ENCODE measurements around the gene DNAH12.

Gene DNAH12, protein sequence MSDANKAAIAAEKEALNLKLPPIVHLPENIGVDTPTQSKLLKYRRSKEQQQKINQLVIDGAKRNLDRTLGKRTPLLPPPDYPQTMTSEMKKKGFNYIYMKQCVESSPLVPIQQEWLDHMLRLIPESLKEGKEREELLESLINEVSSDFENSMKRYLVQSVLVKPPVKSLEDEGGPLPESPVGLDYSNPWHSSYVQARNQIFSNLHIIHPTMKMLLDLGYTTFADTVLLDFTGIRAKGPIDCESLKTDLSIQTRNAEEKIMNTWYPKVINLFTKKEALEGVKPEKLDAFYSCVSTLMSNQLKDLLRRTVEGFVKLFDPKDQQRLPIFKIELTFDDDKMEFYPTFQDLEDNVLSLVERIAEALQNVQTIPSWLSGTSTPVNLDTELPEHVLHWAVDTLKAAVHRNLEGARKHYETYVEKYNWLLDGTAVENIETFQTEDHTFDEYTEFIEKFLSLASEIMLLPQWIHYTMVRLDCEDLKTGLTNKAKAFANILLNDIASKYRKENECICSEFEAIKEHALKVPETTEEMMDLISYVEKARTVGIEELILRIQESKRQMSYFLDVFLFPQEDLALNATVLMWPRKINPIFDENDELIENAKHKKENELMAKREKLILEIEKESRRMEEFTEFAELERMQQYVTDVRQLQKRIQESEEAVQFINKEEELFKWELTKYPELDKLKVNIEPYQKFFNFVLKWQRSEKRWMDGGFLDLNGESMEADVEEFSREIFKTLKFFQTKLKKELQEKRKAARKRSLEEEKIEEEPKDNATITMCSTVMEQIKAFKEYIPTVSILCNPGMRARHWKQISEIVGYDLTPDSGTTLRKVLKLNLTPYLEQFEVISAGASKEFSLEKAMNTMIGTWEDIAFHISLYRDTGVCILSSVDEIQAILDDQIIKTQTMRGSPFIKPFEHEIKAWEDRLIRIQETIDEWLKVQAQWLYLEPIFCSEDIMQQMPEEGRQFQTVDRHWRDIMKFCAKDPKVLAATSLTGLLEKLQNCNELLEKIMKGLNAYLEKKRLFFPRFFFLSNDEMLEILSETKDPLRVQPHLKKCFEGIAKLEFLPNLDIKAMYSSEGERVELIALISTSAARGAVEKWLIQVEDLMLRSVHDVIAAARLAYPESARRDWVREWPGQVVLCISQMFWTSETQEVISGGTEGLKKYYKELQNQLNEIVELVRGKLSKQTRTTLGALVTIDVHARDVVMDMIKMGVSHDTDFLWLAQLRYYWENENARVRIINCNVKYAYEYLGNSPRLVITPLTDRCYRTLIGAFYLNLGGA (N-terminal part only)

GRCh38 chr3:57544181-57545125 is at the start of gene DNAH12:
Gene DNAH12, minus strand, starts transcription at chr3:57544344. Its CDS starts 1,474 bp downstream, at chr3:57542870.
- no peak for DNase-seq

DNA sequence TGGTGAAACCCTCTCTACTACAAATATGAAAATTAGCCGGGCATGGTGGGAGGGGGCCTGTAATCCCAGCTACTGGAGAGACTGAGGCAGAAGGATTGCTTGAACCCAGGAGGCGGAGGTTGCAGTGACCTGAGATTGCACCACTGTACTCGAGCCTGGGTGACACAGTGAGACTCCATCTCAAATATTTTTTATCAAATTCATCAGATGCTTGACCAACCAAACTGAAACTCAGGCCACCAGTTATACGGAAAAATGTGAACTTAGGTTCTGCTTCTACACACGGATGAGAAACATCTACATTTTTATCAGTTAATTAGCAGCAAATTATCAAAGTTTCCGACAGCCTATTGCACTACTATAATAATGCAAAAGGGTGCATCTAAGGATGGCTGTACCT is 48.2 kb upstream of the DNAH12 start:
- no peak for DNase-seq

GRCh38 chr3:57587905-57588304 is 43.8 kb upstream of the DNAH12 start:
- DNase-seq = no peak

DNA sequence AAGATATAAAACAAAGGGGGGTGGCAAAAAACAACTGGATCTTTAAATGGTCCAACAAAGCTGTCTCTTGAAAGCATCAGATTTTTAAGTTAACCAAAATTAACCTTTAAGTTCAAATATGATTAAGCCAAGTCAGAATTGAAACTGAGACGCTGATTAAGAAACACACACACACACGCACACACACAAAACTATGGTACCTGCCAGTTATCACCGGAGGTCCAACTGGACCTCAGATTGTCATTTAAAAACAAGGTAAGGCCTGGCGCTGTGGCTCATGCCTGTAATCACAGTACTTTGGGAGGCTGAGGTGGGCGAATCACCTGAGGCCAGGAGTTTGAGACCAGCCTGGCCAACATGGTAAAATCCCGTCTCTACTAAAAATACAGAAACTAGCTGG is 42.6 kb upstream of the DNAH12 start:
- DNase-seq = no peak

DNA sequence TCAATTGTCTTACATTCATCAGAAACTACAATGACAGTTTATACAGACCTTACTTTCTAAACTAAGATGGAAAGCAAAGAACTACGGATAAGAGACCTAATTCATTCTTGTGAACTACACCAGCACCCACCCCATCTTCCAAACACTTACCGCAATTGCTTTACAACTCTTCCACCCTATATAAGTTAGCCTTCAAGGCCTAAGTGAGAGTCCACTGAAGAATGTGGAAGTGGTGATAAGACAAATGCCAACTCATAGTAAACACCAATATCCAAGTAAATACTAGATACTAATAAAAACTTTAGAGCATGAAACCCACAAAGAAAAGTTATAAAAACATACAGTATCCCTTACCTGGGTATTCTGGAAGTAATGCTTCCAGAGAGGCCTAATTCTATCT is 39.4 kb upstream of the DNAH12 start:
- no peak for DNase-seq

- no peak for DNase-seq
Measured at GRCh38 chr3:57582474-57583168, 38.5 kb upstream of the DNAH12 start.

GRCh38 chr3:57577801-57578200 is 33.7 kb upstream of the DNAH12 start:
- DNase-seq = no peak

- DNase-seq = no peak
Measured at GRCh38 chr3:57575966-57576626, 32.0 kb upstream of the DNAH12 start.

GRCh38 chr3:57572096-57572495 is 28.0 kb upstream of the DNAH12 start:
- no peak for DNase-seq

- DNase-seq = no peak
Measured at GRCh38 chr3:57570878-57571277, 26.7 kb upstream of the DNAH12 start.

GRCh38 chr3:57569859-57570450 is 25.8 kb upstream of the DNAH12 start:
- DNase-seq = no peak

DNA sequence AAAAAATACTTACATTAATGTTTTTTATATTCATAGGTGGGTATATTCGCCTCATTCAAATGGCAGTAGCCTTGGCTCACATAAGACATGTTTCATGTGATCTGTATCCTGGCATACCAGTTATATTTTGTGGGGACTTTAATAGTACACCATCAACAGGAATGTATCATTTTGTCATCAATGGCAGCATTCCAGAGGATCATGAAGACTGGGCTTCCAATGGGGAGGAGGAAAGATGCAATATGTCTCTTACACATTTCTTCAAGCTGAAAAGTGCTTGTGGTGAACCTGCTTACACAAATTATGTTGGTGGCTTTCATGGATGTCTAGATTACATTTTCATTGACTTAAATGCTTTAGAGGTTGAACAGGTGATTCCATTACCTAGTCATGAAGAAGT is 15.4 kb upstream of the DNAH12 start:
- DNase-seq = no peak

DNA sequence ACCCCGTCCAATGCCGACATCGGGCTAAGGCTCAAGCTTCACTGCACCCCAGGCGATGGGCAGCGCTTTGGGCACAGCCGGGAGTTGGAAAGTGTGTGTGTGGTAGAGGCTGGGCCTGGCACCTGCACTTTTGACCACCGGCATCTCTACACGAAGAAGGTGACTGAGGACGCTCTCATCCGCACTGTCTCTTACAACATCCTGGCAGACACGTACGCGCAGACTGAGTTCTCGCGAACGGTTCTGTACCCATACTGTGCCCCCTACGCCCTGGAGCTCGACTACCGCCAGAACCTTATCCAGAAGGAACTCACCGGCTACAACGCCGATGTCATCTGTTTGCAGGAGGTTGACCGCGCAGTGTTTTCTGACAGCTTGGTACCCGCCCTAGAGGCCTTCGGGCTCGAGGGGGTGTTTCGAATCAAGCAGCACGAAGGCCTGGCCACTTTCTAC is 13.0 kb upstream of the DNAH12 start:
- DNase-seq = no peak

GRCh38 chr3:57556459-57557084 is 12.4 kb upstream of the DNAH12 start:
- peak; percentile 34 for DNase-seq

DNA sequence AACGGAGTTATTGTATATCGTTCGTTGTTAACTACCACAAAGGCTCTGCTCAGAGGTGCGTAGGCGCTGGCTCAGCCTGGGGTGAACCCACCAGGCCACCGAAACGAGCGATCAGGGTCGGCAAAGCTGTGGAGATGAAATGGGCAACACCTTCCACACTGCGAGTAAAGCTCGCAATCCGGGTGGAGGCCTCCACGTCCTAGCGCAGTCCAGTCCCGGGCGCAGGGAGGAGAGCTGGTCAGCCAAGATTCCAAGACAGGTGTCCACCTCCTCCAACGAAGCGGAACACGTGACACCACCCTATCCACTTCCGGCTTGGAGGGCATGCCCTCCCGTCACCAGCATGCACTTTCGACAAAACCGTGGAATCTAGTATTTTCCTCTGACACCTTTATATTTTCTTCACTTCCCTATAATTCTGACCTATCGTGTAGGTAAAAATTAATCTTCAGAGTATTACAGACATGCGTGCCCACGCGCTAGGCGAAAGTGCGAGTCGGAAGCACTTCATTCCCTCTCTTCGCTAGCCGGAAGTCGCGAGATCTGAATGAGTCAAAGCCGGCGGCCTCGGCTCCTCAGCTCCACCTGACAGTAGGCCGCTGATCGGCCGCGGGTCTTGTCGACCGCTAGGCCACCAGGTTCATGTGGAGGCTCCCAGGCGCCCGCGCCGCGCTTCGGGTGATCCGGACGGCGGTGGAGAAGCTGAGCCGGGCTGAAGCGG is 11.8 kb upstream of the DNAH12 start, which contains the start of gene PDE12:
Gene PDE12, plus strand, starts transcription at position 537 of the 721 bp plus-strand sequence. Its CDS starts 106 bp downstream, at position 643.
- DNase-seq = peak; percentile 69

- DNase-seq = no peak
Measured at GRCh38 chr3:57555306-57555705, 11.2 kb upstream of the DNAH12 start.

DNA sequence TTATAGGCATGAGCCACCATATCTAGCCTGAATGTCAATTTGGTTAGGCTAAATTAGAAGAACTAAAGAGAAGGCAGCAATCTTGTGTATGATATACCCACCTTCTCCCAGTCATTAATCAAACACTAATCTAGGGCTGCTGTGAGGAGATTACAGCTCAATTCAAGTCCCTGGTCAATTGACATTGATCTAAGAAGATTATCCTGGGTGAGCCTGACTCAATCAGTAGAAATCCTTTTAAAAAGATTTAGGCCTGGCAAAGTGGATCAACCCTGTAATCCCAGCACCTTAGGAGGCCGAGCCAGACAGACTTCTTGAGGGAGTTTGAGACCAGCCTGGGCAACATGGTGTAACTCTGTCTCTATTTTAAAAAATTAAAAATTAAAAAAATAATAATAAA is 2.5 kb upstream of the DNAH12 start:
- DNase-seq = no peak

- DNase-seq = no peak
Measured at GRCh38 chr3:57545636-57546268, 1.6 kb upstream of the DNAH12 start.

Measured in NK-92 treated with Interleukin-12 subunit alpha and Interleukin-12 subunit beta, amount 100 ng/mL, for 24 hours (cell line).